ENCODE measurements around the gene CDK11A. TPM values are rescaled to one million over a fixed set of nuclear protein-coding genes. Genes with fewer than 3 reads are reported as not detected.
"Not testable (repeated sequence)": the region's sequence is repeated elsewhere in the genome, so short reads cannot be mapped to it uniquely, and the experiment has no call there.

Gene CDK11A
- total RNA-seq, 1 donor: 27.9 TPM

GRCh38 chr1:1742529-1742928 is 18.4 kb upstream of the CDK11A start:
- not testable (repeated sequence) for H3K27me3 ChIP-seq (ENCODE audit: insufficient read depth, low read length); H3K4me3 ChIP-seq (ENCODE audit: low read length); H3K9me3 ChIP-seq (ENCODE audit: low read depth, low read length); H3K4me1 ChIP-seq (ENCODE audit: insufficient read depth, low read length)

- not testable (repeated sequence) for H3K9me3 ChIP-seq (ENCODE audit: low read depth, low read length); H3K4me3 ChIP-seq (ENCODE audit: low read length); H3K4me1 ChIP-seq (ENCODE audit: insufficient read depth, low read length); H3K27me3 ChIP-seq (ENCODE audit: insufficient read depth, low read length)
These were observed 16.9 kb upstream of the CDK11A start for GRCh38 chr1:1741013-1741412.

- H3K4me3 ChIP-seq (ENCODE audit: low read length); H3K9me3 ChIP-seq (ENCODE audit: low read depth, low read length); H3K4me1 ChIP-seq (ENCODE audit: insufficient read depth, low read length); H3K27me3 ChIP-seq (ENCODE audit: insufficient read depth, low read length): not testable (repeated sequence)
These were observed 14.7 kb upstream of the CDK11A start for GRCh38 chr1:1738799-1739337.

- not testable (repeated sequence) for H3K4me3 ChIP-seq (ENCODE audit: low read length); H3K4me1 ChIP-seq (ENCODE audit: insufficient read depth, low read length); H3K27me3 ChIP-seq (ENCODE audit: insufficient read depth, low read length)
These were observed 13.8 kb upstream of the CDK11A start for GRCh38 chr1:1737675-1738590.

GRCh38 chr1:1732381-1732780 is 8.2 kb upstream of the CDK11A start:
- Histone ChIP-seq H3K27me3 (ENCODE audit: insufficient read depth, low read length) (no peaks in the 10 kb centered on the region), H3K9me3 (ENCODE audit: low read depth, low read length) (no peaks in the 10 kb centered on the region), H3K4me3 (ENCODE audit: low read length) (no peak overlapping the region), H3K4me1 (ENCODE audit: insufficient read depth, low read length) (peaks cover 14% of the 10 kb centered on the region)

More at GRCh38 chr1:1737675-1738590, 13.8 kb upstream of the CDK11A start:
- not testable (repeated sequence) for H3K9me3 ChIP-seq (ENCODE audit: low read depth, low read length)

GRCh38 chr1:1730870-1731269 is 6.7 kb upstream of the CDK11A start:
- no peak overlapping the region for H3K4me3 ChIP-seq (ENCODE audit: low read length)
- H3K9me3 ChIP-seq (ENCODE audit: low read depth, low read length): no peaks in the 10 kb centered on the region
- H3K4me1 ChIP-seq (ENCODE audit: insufficient read depth, low read length): peaks cover 14% of the 10 kb centered on the region
- no peaks in the 10 kb centered on the region for H3K27me3 ChIP-seq (ENCODE audit: insufficient read depth, low read length)

GRCh38 chr1:1730230-1730629 is 6.1 kb upstream of the CDK11A start:
- H3K4me3 ChIP-seq (ENCODE audit: low read length); H3K27me3 ChIP-seq (ENCODE audit: insufficient read depth, low read length); H3K9me3 ChIP-seq (ENCODE audit: low read depth, low read length): not testable (repeated sequence)
- H3K4me1 ChIP-seq (ENCODE audit: insufficient read depth, low read length): peaks cover 14% of the 10 kb centered on the region

GRCh38 chr1:1729116-1729816 is 5.1 kb upstream of the CDK11A start:
- H3K27me3 ChIP-seq (ENCODE audit: insufficient read depth, low read length); H3K9me3 ChIP-seq (ENCODE audit: low read depth, low read length); H3K4me3 ChIP-seq (ENCODE audit: low read length): not testable (repeated sequence)
- peaks cover 14% of the 10 kb centered on the region for H3K4me1 ChIP-seq (ENCODE audit: insufficient read depth, low read length)

- H3K9me3 ChIP-seq (ENCODE audit: low read depth, low read length); H3K27me3 ChIP-seq (ENCODE audit: insufficient read depth, low read length); H3K4me3 ChIP-seq (ENCODE audit: low read length): not testable (repeated sequence)
- H3K4me1 ChIP-seq (ENCODE audit: insufficient read depth, low read length): peaks cover 14% of the 10 kb centered on the region
These were observed 4.3 kb upstream of the CDK11A start for GRCh38 chr1:1728308-1729005.

- H3K4me3 ChIP-seq (ENCODE audit: low read length); H3K27me3 ChIP-seq (ENCODE audit: insufficient read depth, low read length); H3K9me3 ChIP-seq (ENCODE audit: low read depth, low read length): not testable (repeated sequence)
- peaks cover 14% of the 10 kb centered on the region for H3K4me1 ChIP-seq (ENCODE audit: insufficient read depth, low read length)
These were observed 3.0 kb upstream of the CDK11A start for GRCh38 chr1:1727131-1727651.

GRCh38 chr1:1726088-1726487 is 1.9 kb upstream of the CDK11A start:
- not testable (repeated sequence) for H3K27me3 ChIP-seq (ENCODE audit: insufficient read depth, low read length); H3K4me3 ChIP-seq (ENCODE audit: low read length); H3K9me3 ChIP-seq (ENCODE audit: low read depth, low read length)
- peaks cover 14% of the 10 kb centered on the region for H3K4me1 ChIP-seq (ENCODE audit: insufficient read depth, low read length)

GRCh38 chr1:1721201-1721600 is 3.0 kb downstream of the CDK11A start:
- Histone ChIP-seq H3K4me3 (ENCODE audit: low read length) (no peak overlapping the region), H3K9me3 (ENCODE audit: low read depth, low read length) (no peaks in the 10 kb centered on the region), H3K4me1 (ENCODE audit: insufficient read depth, low read length) (no peaks in the 10 kb centered on the region), H3K27me3 (ENCODE audit: insufficient read depth, low read length) (no peaks in the 10 kb centered on the region)

GRCh38 chr1:1715109-1715883 is 8.9 kb downstream of the CDK11A start:
- H3K27me3 ChIP-seq (ENCODE audit: insufficient read depth, low read length); H3K9me3 ChIP-seq (ENCODE audit: low read depth, low read length): not testable (repeated sequence)

GRCh38 chr1:1707897-1708296 is 16.3 kb downstream of the CDK11A start:
- H3K4me1 ChIP-seq (ENCODE audit: insufficient read depth, low read length); H3K9me3 ChIP-seq (ENCODE audit: low read depth, low read length); H3K4me3 ChIP-seq (ENCODE audit: low read length); H3K27me3 ChIP-seq (ENCODE audit: insufficient read depth, low read length): not testable (repeated sequence)

More at GRCh38 chr1:1715109-1715883, 8.9 kb downstream of the CDK11A start:
- H3K4me1 ChIP-seq (ENCODE audit: insufficient read depth, low read length); H3K4me3 ChIP-seq (ENCODE audit: low read length): not testable (repeated sequence)
